Hepatocyte (in vitro differentiated cells): ENCODE data around the gene TMPRSS11A. TPM values are rescaled to one million over a fixed set of nuclear protein-coding genes. Genes with fewer than 3 reads are reported as not detected.

Experiments
- DNase-seq: peaks from one replicate; pipeline ENCODE4 v3.0.0-alpha.2; 2016; ENCODE audit warnings: low spot score
- H2AFZ ChIP-seq: fragments of 200-600 bp; sonication (generic); 2 replicates; pipeline ENCODE4 v1.6.0; 2016; ENCODE audit warnings: antibody characterized with exemption, mild to moderate bottlenecking
- H3K27ac ChIP-seq: fragments of 200-600 bp; sonication (generic); 2 replicates; pipeline ENCODE4 v1.5.1; 2016; ENCODE audit warnings: mild to moderate bottlenecking
- H3K27me3 ChIP-seq: fragments of 200-600 bp; sonication (generic); 2 replicates; pipeline ENCODE4 v1.6.1; 2016
- H3K36me3 ChIP-seq: fragments of 200-600 bp; sonication (generic); replicated peaks from 2 replicates; pipeline ENCODE4 v1.5.1; 2016; ENCODE audit warnings: low read depth; ENCODE audit not compliant: insufficient read depth
- H3K4me1 ChIP-seq: fragments of 200-600 bp; sonication (generic); 2 replicates; pipeline ENCODE4 v1.5.1; 2016; ENCODE audit warnings: mild to moderate bottlenecking, moderate library complexity; ENCODE audit not compliant: insufficient read depth
- H3K4me2 ChIP-seq: fragments of 200-600 bp; sonication (generic); 2 replicates; pipeline ENCODE4 v1.6.0; 2016
- H3K4me3 ChIP-seq: fragments of 200-600 bp; sonication (generic); 2 replicates; pipeline ENCODE4 v1.5.1; 2016; ENCODE audit warnings: mild to moderate bottlenecking
- H3K79me2 ChIP-seq: fragments of 200-600 bp; sonication (generic); 2 replicates; pipeline ENCODE4 v1.6.0; 2017; ENCODE audit warnings: mild to moderate bottlenecking
- H3K9me2 ChIP-seq: fragments of 200-600 bp; sonication (generic); replicated peaks from 2 replicates; pipeline ENCODE4 v1.6.0; 2017; ENCODE audit warnings: mild to moderate bottlenecking; ENCODE audit not compliant: insufficient read depth
- H3K9me3 ChIP-seq: fragments of 200-600 bp; sonication (generic); 2 replicates; pipeline ENCODE4 v1.5.1; 2016; ENCODE audit warnings: low read depth, mild to moderate bottlenecking
- H4K20me1 ChIP-seq: fragments of 200-600 bp; sonication (generic); 2 replicates; pipeline ENCODE4 v1.6.0; 2016; ENCODE audit warnings: mild to moderate bottlenecking; ENCODE audit not compliant: insufficient read depth, poor library complexity, severe bottlenecking
- CTCF ChIP-seq: fragments of 200-600 bp; sonication (generic); IDR thresholded peaks from 2 replicates; pipeline ENCODE4 v1.5.1; 2016; ENCODE audit warnings: antibody characterized with exemption, mild to moderate bottlenecking; ENCODE audit not compliant: poor library complexity
- EZH2 ChIP-seq: fragments of 200-600 bp; sonication (generic); IDR thresholded peaks from 2 replicates; pipeline ENCODE4 v1.6.1; 2016; ENCODE audit warnings: antibody characterized with exemption, mild to moderate bottlenecking, borderline replicate concordance
- EZH2phosphoT487 ChIP-seq: fragments of 200-600 bp; sonication (generic); IDR thresholded peaks from one replicate; pipeline ENCODE4 v1.6.1; 2018; ENCODE audit warnings: antibody characterized with exemption, mild to moderate bottlenecking, low read depth, moderate library complexity; ENCODE audit not compliant: unreplicated experiment, severe bottlenecking
- WGBS: methylation state at CpG from one replicate; pipeline ENCODE4 v1.1.6; 2016; ENCODE audit warnings: low lambda C conversion rate; ENCODE audit errors: missing lambda C conversion rate; 5-methylcytosine and 5-hydroxymethylcytosine counted together
- polyA plus RNA-seq: library from polyadenylated mRNA; unstranded; fragments of >200 nt; fragmentation: Nextera tagmentation; extraction: Ambion mirVana; gene quantifications from 2 replicates; pipeline ENCODE4 v1.2.1, GENCODE V29; 2016
- total RNA-seq: library from RNA; depleted of rRNA; stranded (reverse); fragments of >200 nt; gene quantifications from 2 replicates; pipeline ENCODE4 v1.2.3, GENCODE V29; 2014

Gene TMPRSS11A
- total and polyA plus RNA-seq, 2 experiments from 2014 or later, result 0.10 TPM; not detected in 1

- no peak overlapping the region for H3K27ac ChIP-seq
- H2AFZ ChIP-seq, result no peak overlapping the region
- H3K9me2 ChIP-seq, result no peaks in the 10 kb centered on the region
- H4K20me1 ChIP-seq, result no peaks in the 10 kb centered on the region
- H3K79me2 ChIP-seq, result no peaks in the 10 kb centered on the region
- no peaks in the 10 kb centered on the region for H3K36me3 ChIP-seq
- no peak overlapping the region for H3K4me3 ChIP-seq
- H3K27me3 ChIP-seq, result no peaks in the 10 kb centered on the region
- H3K4me2 ChIP-seq, result no peak overlapping the region
- no peaks in the 10 kb centered on the region for H3K9me3 ChIP-seq
- DNase-seq, result no peak
- TF ChIP-seq EZH2 (no peak), CTCF (peak; percentile 50)
- H3K4me1 ChIP-seq, result no peaks in the 10 kb centered on the region
Observed at GRCh38 chr4:67918428-67918827, 44.9 kb downstream of the TMPRSS11A start.

DNA sequence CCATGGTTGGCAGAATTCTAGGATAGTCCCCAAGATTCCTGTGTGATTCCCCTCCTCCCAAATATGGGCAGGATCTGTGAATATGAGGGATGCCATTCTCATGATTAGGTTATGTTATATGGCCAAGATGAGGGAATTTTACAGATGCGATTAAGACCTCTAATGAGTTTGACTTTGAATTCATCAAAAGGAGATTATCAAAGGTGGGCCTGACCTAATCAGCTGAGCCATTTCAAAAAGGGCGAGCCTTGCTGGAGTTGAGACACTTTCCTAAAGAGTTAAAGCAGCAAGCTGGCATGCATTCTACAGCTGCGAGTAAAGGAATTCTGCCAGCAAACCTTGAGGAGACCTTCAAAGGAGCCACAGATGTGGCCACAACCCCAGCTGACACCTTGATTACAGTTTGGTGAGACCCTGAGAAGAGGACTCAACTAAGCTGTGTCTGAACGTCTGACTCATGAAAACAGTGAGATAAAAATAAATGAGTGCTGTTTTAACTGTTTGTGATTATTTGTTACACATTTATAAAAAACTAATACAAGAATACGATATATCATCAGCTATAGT, 47.8 kb downstream of the TMPRSS11A start:
- DNase-seq, result no peak
- peaks cover 6% of the 10 kb centered on the region for H3K4me1 ChIP-seq
- no peak overlapping the region for H3K4me3 ChIP-seq
- H3K27me3 ChIP-seq, result no peaks in the 10 kb centered on the region
- no peaks in the 10 kb centered on the region for H3K36me3 ChIP-seq
- H3K4me2 ChIP-seq, result no peak overlapping the region
- H3K79me2 ChIP-seq, result no peaks in the 10 kb centered on the region
- no peaks in the 10 kb centered on the region for H3K9me3 ChIP-seq
- H3K9me2 ChIP-seq, result no peaks in the 10 kb centered on the region
- H4K20me1 ChIP-seq, result no peaks in the 10 kb centered on the region
- WGBS, result 87% methylated on average over 5 of the region's 5 CpGs
- H2AFZ ChIP-seq, result no peak overlapping the region
- no peak overlapping the region for H3K27ac ChIP-seq
- TF ChIP-seq EZH2phosphoT487, result no peak
- no peak for TF ChIP-seq CTCF
- TF ChIP-seq EZH2, result no peak

DNA sequence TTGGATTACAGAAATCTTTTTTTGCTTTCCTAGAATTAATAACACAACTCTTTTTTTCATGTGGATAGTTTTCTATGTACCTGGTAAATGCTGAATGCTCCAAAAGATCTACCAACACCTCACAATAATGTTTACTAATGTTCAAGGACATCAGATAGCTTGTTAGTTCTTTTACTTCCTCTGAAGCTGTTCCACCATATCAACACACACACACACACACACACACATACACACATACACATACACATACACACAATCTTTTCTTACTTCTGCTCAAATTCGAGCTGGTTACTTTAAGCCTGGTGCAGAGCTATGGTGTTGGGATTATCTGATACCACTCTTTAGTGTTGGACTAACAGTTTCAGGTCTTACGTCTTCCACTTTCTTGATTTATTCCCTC, 51.2 kb downstream of the TMPRSS11A start:
- no peak for DNase-seq
- H3K4me3 ChIP-seq, result no peak overlapping the region
- peak overlapping the region; percentile 66 for H3K27ac ChIP-seq
- H3K79me2 ChIP-seq, result no peaks in the 10 kb centered on the region
- H3K36me3 ChIP-seq, result no peaks in the 10 kb centered on the region
- no peaks in the 10 kb centered on the region for H3K27me3 ChIP-seq
- no peak overlapping the region for H2AFZ ChIP-seq
- H3K9me2 ChIP-seq, result no peaks in the 10 kb centered on the region
- 78% methylated on average over 2 of the region's 2 CpGs for WGBS
- peaks cover 6% of the 10 kb centered on the region for H3K4me1 ChIP-seq
- H4K20me1 ChIP-seq, result no peaks in the 10 kb centered on the region
- H3K9me3 ChIP-seq, result no peaks in the 10 kb centered on the region
- TF ChIP-seq CTCF (no peak), EZH2phosphoT487 (no peak), EZH2 (no peak)
- peak overlapping the region; percentile 48 for H3K4me2 ChIP-seq

GRCh38 chr4:67911638-67912037, 51.7 kb downstream of the TMPRSS11A start:
- H3K4me3 ChIP-seq, result no peak overlapping the region
- no peaks in the 10 kb centered on the region for H3K9me2 ChIP-seq
- H3K27ac ChIP-seq, result peak overlapping the region; percentile 66
- 58% methylated on average over 3 of the region's 3 CpGs for WGBS
- H4K20me1 ChIP-seq, result no peaks in the 10 kb centered on the region
- no peaks in the 10 kb centered on the region for H3K9me3 ChIP-seq
- H3K4me2 ChIP-seq, result peak overlapping the region; percentile 48
- H3K27me3 ChIP-seq, result no peaks in the 10 kb centered on the region
- H3K79me2 ChIP-seq, result no peaks in the 10 kb centered on the region
- DNase-seq, result no peak
- H2AFZ ChIP-seq, result no peak overlapping the region
- TF ChIP-seq EZH2phosphoT487 (no peak), EZH2 (no peak), CTCF (no peak)
- no peaks in the 10 kb centered on the region for H3K36me3 ChIP-seq
- H3K4me1 ChIP-seq, result peaks cover 6% of the 10 kb centered on the region
